ENCODE measurements around the gene POT1.

DNA sequence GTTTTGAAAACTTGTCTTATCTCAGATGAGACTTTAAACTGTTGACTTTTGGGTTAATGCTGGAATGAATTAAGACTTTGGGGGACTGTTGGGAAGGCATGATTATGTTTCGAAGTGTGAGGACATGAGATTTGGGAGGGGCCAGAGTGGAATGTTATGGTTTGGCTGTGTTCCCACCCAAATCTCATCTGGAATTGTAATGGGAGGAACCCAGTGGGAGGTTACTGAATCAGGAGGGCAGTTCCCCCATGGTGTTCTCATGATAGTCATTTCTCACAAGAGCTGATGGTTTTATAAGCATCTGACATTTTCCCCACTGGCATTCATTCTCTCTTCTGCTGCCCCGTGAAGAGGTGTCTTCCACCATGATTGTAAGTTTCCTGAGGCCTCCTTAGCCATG lies 13.8 kb upstream of the POT1 start:
- no peak for TF ChIP-seq POLR2A (IDR thresholded peaks at IDR 0.05)
- TF ChIP-seq, protein P1, sequence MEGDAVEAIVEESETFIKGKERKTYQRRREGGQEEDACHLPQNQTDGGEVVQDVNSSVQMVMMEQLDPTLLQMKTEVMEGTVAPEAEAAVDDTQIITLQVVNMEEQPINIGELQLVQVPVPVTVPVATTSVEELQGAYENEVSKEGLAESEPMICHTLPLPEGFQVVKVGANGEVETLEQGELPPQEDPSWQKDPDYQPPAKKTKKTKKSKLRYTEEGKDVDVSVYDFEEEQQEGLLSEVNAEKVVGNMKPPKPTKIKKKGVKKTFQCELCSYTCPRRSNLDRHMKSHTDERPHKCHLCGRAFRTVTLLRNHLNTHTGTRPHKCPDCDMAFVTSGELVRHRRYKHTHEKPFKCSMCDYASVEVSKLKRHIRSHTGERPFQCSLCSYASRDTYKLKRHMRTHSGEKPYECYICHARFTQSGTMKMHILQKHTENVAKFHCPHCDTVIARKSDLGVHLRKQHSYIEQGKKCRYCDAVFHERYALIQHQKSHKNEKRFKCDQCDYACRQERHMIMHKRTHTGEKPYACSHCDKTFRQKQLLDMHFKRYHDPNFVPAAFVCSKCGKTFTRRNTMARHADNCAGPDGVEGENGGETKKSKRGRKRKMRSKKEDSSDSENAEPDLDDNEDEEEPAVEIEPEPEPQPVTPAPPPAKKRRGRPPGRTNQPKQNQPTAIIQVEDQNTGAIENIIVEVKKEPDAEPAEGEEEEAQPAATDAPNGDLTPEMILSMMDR (IDR thresholded peaks at IDR 0.05), result no peak
